Coronary artery (tissue), 2 donors: ENCODE measurements around the gene SCAPER.

Source experiments
- DNase-seq: peaks from one replicate; pipeline ENCODE4 v3.0.0-alpha.2; 2017; ENCODE audit warnings: low spot score
- H3K27ac ChIP-seq, 2 donors: fragments of 200-600 bp; sonication (generic); one replicate each; pipeline ENCODE4 v1.5.1; 2016 to 2019
- H3K4me3 ChIP-seq: fragments of 200-600 bp; sonication (generic); 2 replicates; pipeline ENCODE4 v1.5.1; 2016; ENCODE audit warnings: mild to moderate bottlenecking, moderate library complexity
- CTCF ChIP-seq: fragments of 200-600 bp; sonication (generic); IDR thresholded peaks from one replicate; pipeline ENCODE4 v1.5.1; 2019; ENCODE audit warnings: antibody characterized with exemption

SCAPER gene

DNA sequence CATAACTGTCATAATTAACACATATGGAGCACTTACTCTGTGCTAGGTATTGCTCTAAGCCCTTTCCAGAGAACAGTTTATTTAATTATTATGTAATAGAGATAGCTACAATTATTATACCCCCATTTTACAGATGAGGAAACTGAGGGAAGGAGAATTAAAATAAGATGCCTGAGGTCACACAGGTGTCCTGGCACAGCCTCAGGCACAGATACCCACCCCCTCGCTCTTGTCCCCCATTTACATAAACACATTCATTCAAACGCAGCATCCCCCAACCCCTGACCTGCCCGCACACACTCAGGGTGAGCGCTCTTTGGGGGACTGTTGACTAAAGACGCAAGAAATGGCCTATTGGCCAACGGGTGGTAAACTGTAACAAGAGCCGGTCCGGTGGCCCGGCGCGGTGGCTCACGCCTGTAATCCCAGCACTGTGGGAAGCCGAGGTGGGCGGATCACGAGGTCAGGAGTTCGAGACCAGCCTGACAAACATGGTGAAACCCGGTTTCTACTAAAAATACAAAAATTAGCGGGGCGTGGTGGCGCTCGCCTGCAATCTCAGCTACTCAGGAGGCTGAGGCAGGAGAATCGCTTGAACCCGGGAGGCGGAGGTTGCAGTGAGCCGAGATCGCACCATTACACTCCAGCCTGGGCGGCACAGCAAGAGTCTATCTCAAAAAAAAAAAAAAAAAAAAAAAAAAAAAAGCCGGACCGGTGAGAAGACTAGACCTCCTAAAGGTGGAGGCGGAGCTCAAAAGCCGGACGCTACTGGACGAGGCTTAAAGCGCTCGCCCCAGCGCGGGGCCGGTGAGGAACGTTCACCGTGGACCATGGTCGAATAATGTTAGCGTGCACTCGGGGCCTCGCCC, 570.5 kb downstream of the SCAPER start:
- no peak for DNase-seq
- no peak overlapping the region for H3K27ac ChIP-seq
- TF ChIP-seq CTCF: no peak
- H3K4me3 ChIP-seq: peak overlapping the region; percentile 39

DNA sequence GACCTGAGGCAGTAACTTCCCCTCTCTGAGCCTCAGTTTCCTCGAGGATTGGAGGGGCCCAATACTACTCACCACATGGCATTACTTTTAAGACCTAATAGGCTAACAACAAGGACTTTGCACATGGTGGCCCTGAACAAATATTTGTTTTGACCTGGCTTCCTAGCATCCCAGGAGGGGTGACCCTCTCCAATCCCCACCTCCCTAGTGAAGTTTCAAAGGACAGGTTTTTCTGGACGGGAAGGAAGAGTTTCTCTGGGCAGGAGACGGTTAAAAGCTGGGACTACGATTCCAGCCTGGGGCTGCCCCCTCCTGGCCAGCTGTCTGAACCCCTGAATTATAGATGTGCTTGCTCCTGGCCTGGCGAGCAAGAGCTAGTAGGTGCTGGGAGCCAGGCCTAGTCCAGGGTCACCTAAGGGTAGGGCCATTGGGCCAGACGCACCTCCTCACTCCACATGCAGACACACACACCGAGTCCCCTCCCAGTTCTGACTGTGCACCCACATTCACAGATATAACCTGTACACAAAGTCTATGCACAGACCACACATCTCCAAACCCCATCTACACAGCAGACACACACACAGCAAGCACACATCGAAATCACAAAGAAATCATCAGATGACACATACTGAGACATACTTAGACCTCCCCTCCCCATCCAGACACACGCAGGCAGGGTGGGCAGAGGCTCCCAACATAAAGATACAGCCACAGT, 571.3 kb downstream of the SCAPER start:
- DNase-seq: no peak
- Histone ChIP-seq H3K27ac (no peak overlapping the region), H3K4me3 (no peak overlapping the region)
- no peak for TF ChIP-seq CTCF

GRCh38 chr15:76333309-76333708, 571.8 kb downstream of the SCAPER start:
- no peak for TF ChIP-seq CTCF
- Histone ChIP-seq H3K27ac (no peak overlapping the region), H3K4me3 (no peak overlapping the region)
- no peak for DNase-seq

GRCh38 chr15:76332796-76333195, 572.3 kb downstream of the SCAPER start:
- no peak for TF ChIP-seq CTCF
- DNase-seq: no peak
- H3K4me3 ChIP-seq: no peak overlapping the region
- no peak overlapping the region for H3K27ac ChIP-seq

- no peak for DNase-seq
- peak; percentile 13 for TF ChIP-seq CTCF
- no peak overlapping the region for H3K27ac ChIP-seq
Observed at GRCh38 chr15:76330080-76330680, 575.0 kb downstream of the SCAPER start.

DNA sequence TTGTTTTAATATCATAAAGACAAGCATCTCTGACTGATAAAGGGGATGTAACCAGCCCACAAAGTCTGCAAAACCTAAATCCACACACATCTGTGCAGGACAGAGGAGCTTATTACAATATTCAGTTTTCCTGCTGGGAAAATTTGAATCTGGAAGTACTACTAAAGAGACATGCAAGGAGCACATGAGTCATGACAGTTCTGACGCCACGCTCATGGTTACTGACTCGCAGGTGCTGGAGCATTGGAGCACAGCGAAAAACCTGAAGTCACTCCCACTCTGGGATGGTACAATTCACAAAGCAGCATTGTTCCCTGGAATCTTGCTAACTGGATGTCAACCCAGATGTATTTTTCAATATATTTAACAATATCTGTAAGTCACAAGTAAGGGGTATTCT, 576.2 kb downstream of the SCAPER start:
- H3K4me3 ChIP-seq: no peak overlapping the region
- no peak for DNase-seq
- TF ChIP-seq CTCF: no peak
- no peak overlapping the region for H3K27ac ChIP-seq

More at GRCh38 chr15:76330080-76330680, 575.0 kb downstream of the SCAPER start:
- no peak overlapping the region for H3K4me3 ChIP-seq
